ENCODE measurements around the gene MARS1.
A peak's percentile ranks its signal among the peaks of the same experiment; 100 is the strongest.

Gene MARS1

GRCh38 chr12:57461276-57461916 is 26.5 kb upstream of the MARS1 start:
- DNase-seq (ENCODE audit: low spot score in 2 of 2) = peak; percentile 55 to 89

GRCh38 chr12:57461917-57462250 is 26.0 kb upstream of the MARS1 start:
- peak in 1 of 2 experiments; percentile 32 for DNase-seq (ENCODE audit: low spot score in 2 of 2)
- H3K27me3 ChIP-seq (ENCODE audit: low read depth) = peaks cover 5% of the 10 kb centered on the region; the same call in 1 of the 2 replicates

More at GRCh38 chr12:57461276-57461916, 26.5 kb upstream of the MARS1 start:
- peaks cover 11% of the 10 kb centered on the region for H3K4me1 ChIP-seq
- peaks cover 5% of the 10 kb centered on the region; the same call in 1 of the 2 replicates for H3K27me3 ChIP-seq (ENCODE audit: low read depth)
- in situ Hi-C loops (cut with MboI; ENCODE audit: low sequenced_read_pairs) = no loop called here
- H3K9me3 ChIP-seq = no peaks in the 10 kb centered on the region
- H3K36me3 ChIP-seq (replicated peaks) = no peaks in the 10 kb centered on the region
- H3K4me3 ChIP-seq = peak overlapping the region; percentile 49

GRCh38 chr12:57462251-57462911 is 25.5 kb upstream of the MARS1 start:
- in situ Hi-C loops (cut with MboI; ENCODE audit: low sequenced_read_pairs) = no loop called here
- DNase-seq (ENCODE audit: low spot score in 2 of 2) = peak; percentile 89 to 95
- Histone ChIP-seq H3K9me3 (no peaks in the 10 kb centered on the region), H3K36me3 (replicated peaks) (no peaks in the 10 kb centered on the region), H3K4me1 (peaks cover 11% of the 10 kb centered on the region), H3K27me3 (ENCODE audit: low read depth) (peaks cover 6% of the 10 kb centered on the region; the same call in 1 of the 2 replicates), H3K4me3 (peak overlapping the region; percentile 49)

More at GRCh38 chr12:57461917-57462250, 26.0 kb upstream of the MARS1 start:
- no peaks in the 10 kb centered on the region for H3K36me3 ChIP-seq (replicated peaks)
- H3K4me3 ChIP-seq = peak overlapping the region; percentile 49
- in situ Hi-C loops (cut with MboI; ENCODE audit: low sequenced_read_pairs) = no loop called here
- H3K4me1 ChIP-seq = peaks cover 11% of the 10 kb centered on the region
- no peaks in the 10 kb centered on the region for H3K9me3 ChIP-seq

- H3K4me3 ChIP-seq = peak overlapping the region; percentile 49
- no peak for DNase-seq (ENCODE audit: low spot score in 2 of 2)
- peaks cover 11% of the 10 kb centered on the region for H3K4me1 ChIP-seq
- no peaks in the 10 kb centered on the region for H3K9me3 ChIP-seq
- H3K36me3 ChIP-seq (replicated peaks) = no peaks in the 10 kb centered on the region
- in situ Hi-C loops (cut with MboI; ENCODE audit: low sequenced_read_pairs) = no loop called here
- H3K27me3 ChIP-seq (ENCODE audit: low read depth) = peaks cover 9% of the 10 kb centered on the region; the same call in 1 of the 2 replicates
Observed at GRCh38 chr12:57462912-57463253, 25.0 kb upstream of the MARS1 start.

- Histone ChIP-seq H3K36me3 (replicated peaks) (no peaks in the 10 kb centered on the region), H3K9me3 (no peaks in the 10 kb centered on the region), H3K4me3 (no peak overlapping the region), H3K4me1 (peaks cover 5% of the 10 kb centered on the region; the same call in 1 of the 2 replicates), H3K27me3 (ENCODE audit: low read depth) (peaks cover 9% of the 10 kb centered on the region; the same call in 1 of the 2 replicates)
- DNase-seq (ENCODE audit: low spot score in 2 of 2) = no peak
- in situ Hi-C loops (cut with MboI; ENCODE audit: low sequenced_read_pairs) = no loop called here
Observed at GRCh38 chr12:57464569-57464968, 23.3 kb upstream of the MARS1 start.

- DNase-seq (ENCODE audit: low spot score in 2 of 2) = no peak
- H3K27me3 ChIP-seq (ENCODE audit: low read depth) = peaks cover 9% of the 10 kb centered on the region; the same call in 1 of the 2 replicates
- H3K4me3 ChIP-seq = no peak overlapping the region
- in situ Hi-C loops (cut with MboI; ENCODE audit: low sequenced_read_pairs) = no loop called here
- no peaks in the 10 kb centered on the region for H3K9me3 ChIP-seq
- H3K4me1 ChIP-seq = peaks cover 5% of the 10 kb centered on the region; the same call in 1 of the 2 replicates
- no peaks in the 10 kb centered on the region for H3K36me3 ChIP-seq (replicated peaks)
Observed at GRCh38 chr12:57465030-57465746, 22.7 kb upstream of the MARS1 start.

GRCh38 chr12:57465747-57466505 is 21.9 kb upstream of the MARS1 start:
- Histone ChIP-seq H3K36me3 (replicated peaks) (no peaks in the 10 kb centered on the region), H3K4me3 (no peak overlapping the region), H3K4me1 (peaks cover 5% of the 10 kb centered on the region; the same call in 1 of the 2 replicates), H3K27me3 (ENCODE audit: low read depth) (peaks cover 9% of the 10 kb centered on the region; the same call in 1 of the 2 replicates), H3K9me3 (no peaks in the 10 kb centered on the region)
- DNase-seq (ENCODE audit: low spot score in 2 of 2) = no peak
- in situ Hi-C loops (cut with MboI; ENCODE audit: low sequenced_read_pairs) = no loop called here

GRCh38 chr12:57467212-57467874 is 20.5 kb upstream of the MARS1 start:
- DNase-seq (ENCODE audit: low spot score in 2 of 2) = no peak
- Histone ChIP-seq H3K9me3 (no peaks in the 10 kb centered on the region), H3K27me3 (ENCODE audit: low read depth) (peaks cover 12% of the 10 kb centered on the region; the same call in 1 of the 2 replicates), H3K4me3 (no peak overlapping the region), H3K36me3 (replicated peaks) (no peaks in the 10 kb centered on the region), H3K4me1 (peaks cover 5% of the 10 kb centered on the region; the same call in 1 of the 2 replicates)
- in situ Hi-C loops (cut with MboI; ENCODE audit: low sequenced_read_pairs) = no loop called here

GRCh38 chr12:57467915-57468314 is 20.0 kb upstream of the MARS1 start:
- in situ Hi-C loops (cut with MboI; ENCODE audit: low sequenced_read_pairs) = no loop called here
- peaks cover 1% of the 10 kb centered on the region; the same call in 1 of the 2 replicates for H3K4me1 ChIP-seq
- no peak overlapping the region for H3K4me3 ChIP-seq
- H3K36me3 ChIP-seq (replicated peaks) = no peaks in the 10 kb centered on the region
- H3K27me3 ChIP-seq (ENCODE audit: low read depth) = peaks cover 16% of the 10 kb centered on the region
- no peak for DNase-seq (ENCODE audit: low spot score in 2 of 2)
- no peaks in the 10 kb centered on the region for H3K9me3 ChIP-seq

GRCh38 chr12:57469296-57470164 is 18.3 kb upstream of the MARS1 start:
- no peaks in the 10 kb centered on the region for H3K9me3 ChIP-seq
- no peaks in the 10 kb centered on the region for H3K36me3 ChIP-seq (replicated peaks)
- H3K27me3 ChIP-seq (ENCODE audit: low read depth) = peaks cover 30% of the 10 kb centered on the region
- H3K4me3 ChIP-seq = no peak overlapping the region
- DNase-seq (ENCODE audit: low spot score in 2 of 2) = no peak
- in situ Hi-C loops (cut with MboI; ENCODE audit: low sequenced_read_pairs) = no loop called here
- H3K4me1 ChIP-seq = no peaks in the 10 kb centered on the region

- in situ Hi-C loops (cut with MboI; ENCODE audit: low sequenced_read_pairs) = no loop called here
- H3K4me1 ChIP-seq = no peaks in the 10 kb centered on the region
- no peaks in the 10 kb centered on the region for H3K9me3 ChIP-seq
- H3K4me3 ChIP-seq = no peak overlapping the region
- H3K27me3 ChIP-seq (ENCODE audit: low read depth) = peaks cover 36% of the 10 kb centered on the region
- H3K36me3 ChIP-seq (replicated peaks) = no peaks in the 10 kb centered on the region
- no peak for DNase-seq (ENCODE audit: low spot score in 2 of 2)
Observed at GRCh38 chr12:57470286-57470969, 17.4 kb upstream of the MARS1 start.
